Embryonic facial prominence (tissue), 1 donor: ENCODE data around the gene TRIM15.
"Not testable (repeated sequence)": the region's sequence is repeated elsewhere in the genome, so short reads cannot be mapped to it uniquely, and the experiment has no call there.

ENCODE experiments used
- DNase-seq: peaks from one replicate; pipeline ENCODE4 v3.0.0-alpha.2; 2016; ENCODE audit errors: extremely low spot score

The TRIM15 gene

GRCh38 chr6:30198166-30199084 lies 35.1 kb downstream of the TRIM15 start:
- no peak for DNase-seq

- DNase-seq = no peak
Observed at GRCh38 chr6:30200551-30201281, 37.4 kb downstream of the TRIM15 start.

- no peak for DNase-seq
Observed at GRCh38 chr6:30202366-30202765, 39.0 kb downstream of the TRIM15 start.

GRCh38 chr6:30204116-30204515 lies 40.8 kb downstream of the TRIM15 start:
- no peak for DNase-seq

- DNase-seq = no peak
Observed at GRCh38 chr6:30206152-30206551, 42.8 kb downstream of the TRIM15 start.

- no peak for DNase-seq
Observed at GRCh38 chr6:30206799-30207618, 43.7 kb downstream of the TRIM15 start.

GRCh38 chr6:30207619-30208295 lies 44.4 kb downstream of the TRIM15 start:
- no peak for DNase-seq

- no peak for DNase-seq
Observed at GRCh38 chr6:30211306-30211705, 48.0 kb downstream of the TRIM15 start.

- DNase-seq = no peak
Observed at GRCh38 chr6:30211899-30212298, 48.6 kb downstream of the TRIM15 start.

- peak; percentile 96 for DNase-seq
Observed at GRCh38 chr6:30212865-30213666, 49.7 kb downstream of the TRIM15 start, which contains the start of gene TRIM26. TSS of gene TRIM26 (minus strand) at chr6:30213406. CDS start at chr6:30199103, 14,303 bp downstream.

GRCh38 chr6:30213667-30213956 lies 50.3 kb downstream of the TRIM15 start:
- DNase-seq = peak; percentile 22

- DNase-seq = peak; percentile 18
Observed at GRCh38 chr6:30213957-30214656, 50.8 kb downstream of the TRIM15 start.

GRCh38 chr6:30214657-30214982 lies 51.3 kb downstream of the TRIM15 start:
- DNase-seq = no peak

GRCh38 chr6:30216096-30216495 lies 52.8 kb downstream of the TRIM15 start:
- DNase-seq = no peak

GRCh38 chr6:30219244-30219643 lies 55.9 kb downstream of the TRIM15 start:
- no peak for DNase-seq

- DNase-seq = not testable (repeated sequence)
Observed at GRCh38 chr6:30221395-30221794, 58.0 kb downstream of the TRIM15 start.

- not testable (repeated sequence) for DNase-seq
Observed at GRCh38 chr6:30221956-30222355, 58.6 kb downstream of the TRIM15 start.
